ENCODE results near the gene AGER.

DNA sequence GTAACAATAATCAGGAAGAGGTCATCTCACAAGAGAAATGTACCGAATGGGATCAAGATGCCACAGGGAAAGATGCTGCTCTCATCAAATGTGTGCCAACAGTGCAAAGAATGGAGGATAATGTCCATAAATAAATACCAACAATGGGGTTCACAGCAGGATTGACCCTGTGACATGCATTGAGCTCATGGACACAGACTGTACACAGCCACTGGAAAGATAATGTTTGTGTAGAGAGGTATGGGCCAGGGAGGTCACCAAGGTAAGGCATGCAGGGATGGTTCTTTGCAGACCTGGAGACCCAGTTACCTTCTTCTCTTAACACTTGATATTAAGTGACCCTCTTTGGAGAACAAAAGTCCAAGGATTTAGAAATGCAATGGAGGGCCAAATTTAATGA is 9.6 kb downstream of the AGER start:
- TF ChIP-seq, protein P1, sequence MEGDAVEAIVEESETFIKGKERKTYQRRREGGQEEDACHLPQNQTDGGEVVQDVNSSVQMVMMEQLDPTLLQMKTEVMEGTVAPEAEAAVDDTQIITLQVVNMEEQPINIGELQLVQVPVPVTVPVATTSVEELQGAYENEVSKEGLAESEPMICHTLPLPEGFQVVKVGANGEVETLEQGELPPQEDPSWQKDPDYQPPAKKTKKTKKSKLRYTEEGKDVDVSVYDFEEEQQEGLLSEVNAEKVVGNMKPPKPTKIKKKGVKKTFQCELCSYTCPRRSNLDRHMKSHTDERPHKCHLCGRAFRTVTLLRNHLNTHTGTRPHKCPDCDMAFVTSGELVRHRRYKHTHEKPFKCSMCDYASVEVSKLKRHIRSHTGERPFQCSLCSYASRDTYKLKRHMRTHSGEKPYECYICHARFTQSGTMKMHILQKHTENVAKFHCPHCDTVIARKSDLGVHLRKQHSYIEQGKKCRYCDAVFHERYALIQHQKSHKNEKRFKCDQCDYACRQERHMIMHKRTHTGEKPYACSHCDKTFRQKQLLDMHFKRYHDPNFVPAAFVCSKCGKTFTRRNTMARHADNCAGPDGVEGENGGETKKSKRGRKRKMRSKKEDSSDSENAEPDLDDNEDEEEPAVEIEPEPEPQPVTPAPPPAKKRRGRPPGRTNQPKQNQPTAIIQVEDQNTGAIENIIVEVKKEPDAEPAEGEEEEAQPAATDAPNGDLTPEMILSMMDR (IDR thresholded peaks at IDR 0.05) = no peak
- TF ChIP-seq POLR2A (IDR thresholded peaks at IDR 0.05) = no peak
